Stomach (tissue), 9 donors: Measurements from ENCODE around the gene YOD1. TPM values are rescaled to one million over a fixed set of nuclear protein-coding genes. Genes with fewer than 3 reads are reported as not detected.

Experiments
- DNase-seq, 2 donors: peaks; one replicate each; pipeline versions ENCODE4 v3.0.0 to v3.0.0-alpha.2; 2013 to 2019
- H3K27ac ChIP-seq, 5 donors: fragments of 200-600 bp in 4 of 5; sonication (generic) in 4 of 5; one replicate each; pipeline ENCODE4 v1.5.1; 2013 to 2019; ENCODE audit warnings: mild to moderate bottlenecking in 1 of 5, moderate library complexity in 1 of 5
- H3K27me3 ChIP-seq, 3 donors: fragments of 200-600 bp; sonication (generic); one replicate each; pipeline ENCODE4 v1.5.1; 2017 to 2019; ENCODE audit warnings: mixed run types in 1 of 3
- H3K36me3 ChIP-seq, 4 donors: fragments of 200-600 bp; sonication (generic); 1 replicate in 3 of 4; 2 replicates in 1 of 4; pipeline ENCODE4 v1.5.1; 2016 to 2019
- H3K4me1 ChIP-seq, 4 donors: fragments of 200-600 bp; sonication (generic); one replicate each; pipeline ENCODE4 v1.5.1; 2016 to 2019
- H3K4me3 ChIP-seq, 4 donors: fragments of 200-600 bp; sonication (generic) in 3 of 4; one replicate each; pipeline ENCODE4 v1.5.1; 2016 to 2019; ENCODE audit warnings: mild to moderate bottlenecking in 1 of 4
- H3K9me3 ChIP-seq, 4 donors: fragments of 200-600 bp; sonication (generic); one replicate each; pipeline ENCODE4 v1.5.1; 2016 to 2019
- EP300 ChIP-seq: sonication (generic); formaldehyde crosslinking; IDR thresholded peaks from one replicate; pipeline ENCODE4 v1.6.1; 2017; ENCODE audit warnings: antibody characterized with exemption
- POLR2A ChIP-seq, 4 donors: fragments of 450-650 bp; IDR thresholded peaks; one replicate each; pipeline ENCODE4 v1.6.1; 2016; ENCODE audit warnings: antibody characterized with exemption in 4 of 4, control low read depth in 2 of 4, mild to moderate bottlenecking in 1 of 4, moderate library complexity in 1 of 4
- POLR2AphosphoS5 ChIP-seq, 3 donors: sonication (generic); formaldehyde crosslinking; IDR thresholded peaks; one replicate each; pipeline ENCODE4 v1.6.1; 2016; ENCODE audit warnings: antibody characterized with exemption in 3 of 3
- WGBS, 5 donors: extraction: QIAGEN DNeasy Blood & Tissue Kit in 3 of 5; methylation state at CpG; one replicate each; pipeline versions ENCODE4 v1.1.5 to v1.1.7; 2013 to 2018; 5-methylcytosine and 5-hydroxymethylcytosine counted together
- intact Hi-C: fragments of 100-400 bp; cut with DNase I; formaldehyde crosslinking; loops from one replicate; pipeline ENCODE4 v1.15.1; 2023; ENCODE audit warnings: low total_unique reads
- polyA plus RNA-seq, 3 donors: library from polyadenylated mRNA; stranded (reverse); fragments of 200-250 nt; gene quantifications; one replicate each; pipeline ENCODE4 v1.2.3, GENCODE V29; 2013
- total RNA-seq, 5 donors: library from RNA; depleted of rRNA; stranded (reverse); fragments of >200 nt; gene quantifications; one replicate each; pipeline versions ENCODE4 v1.1.0 to v1.2.3, GENCODE V29; 2014 to 2016
- TF ChIP-seq, protein P1 (sequence below), 7 experiments: fragments of 450-650 bp in 4 of 7; fragments of 200-600 bp in 3 of 7; sonication (generic) in 3 of 7; IDR thresholded peaks; one replicate each; pipeline ENCODE4 v1.5.1; 2016 to 2019; ENCODE audit warnings: antibody characterized with exemption in 7 of 7, control low read depth in 2 of 7, mild to moderate bottlenecking in 1 of 7
- donor health status: healthy with polysubstance abuse.
- donor health status: Bipolar disorder and iron deficiency.
- donor health status: healthy.

YOD1 gene
- total and polyA plus RNA-seq, 8 donors, result 1.5 to 47.9 (median 4.8) TPM

DNA sequence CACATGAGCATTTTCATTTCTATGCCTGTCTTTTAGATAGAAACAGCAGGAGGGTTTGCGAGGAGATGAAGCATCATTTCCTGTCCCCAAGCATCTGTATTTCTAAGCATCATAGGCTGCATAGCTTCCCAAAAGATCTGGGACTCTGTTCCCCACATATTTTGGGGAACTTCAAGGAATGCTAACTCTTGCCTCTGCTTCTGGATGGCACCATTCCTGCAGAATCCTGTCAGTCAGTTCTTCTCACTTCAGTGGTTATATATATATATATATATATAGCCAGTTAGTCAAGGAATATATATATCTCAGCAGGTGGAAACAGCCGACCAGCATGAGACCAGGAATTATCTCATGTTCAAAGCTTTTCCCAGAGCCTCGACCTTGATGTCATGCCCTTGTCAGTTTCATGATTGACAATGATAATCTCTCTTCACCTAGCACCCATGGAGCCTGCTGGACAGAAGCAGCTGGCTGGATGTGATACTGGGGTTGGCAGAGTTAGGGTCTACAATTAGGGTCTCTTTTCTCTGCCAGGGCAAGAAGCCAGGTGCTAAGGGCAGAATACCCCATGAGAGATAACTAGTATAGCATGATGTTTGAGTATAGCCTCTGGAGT, 4.5 kb upstream of the YOD1 start:
- Histone ChIP-seq H3K9me3 (no peaks in the 10 kb centered on the region), H3K36me3 (peaks cover 0 to 14% (median 11%) of the 10 kb centered on the region in 4 donors), H3K4me1 (peaks cover 24 to 59% (median 36%) of the 10 kb centered on the region in 4 donors), H3K4me3 (no peak overlapping the region), H3K27me3 (no peaks in the 10 kb centered on the region), H3K27ac (peak overlapping the region in 4 of 5 donors; percentile 68 to 97 (median 94))
- WGBS, 5 donors, result 60 to 66% (median 63%) methylated on average over 3 of the region's 3 CpGs
- DNase-seq, result no peak
- TF ChIP-seq POLR2A (IDR thresholded peaks at IDR 0.05) (no peak), EP300 (no peak), POLR2AphosphoS5 (IDR thresholded peaks at IDR 0.05) (no peak)
- TF ChIP-seq, protein P1, sequence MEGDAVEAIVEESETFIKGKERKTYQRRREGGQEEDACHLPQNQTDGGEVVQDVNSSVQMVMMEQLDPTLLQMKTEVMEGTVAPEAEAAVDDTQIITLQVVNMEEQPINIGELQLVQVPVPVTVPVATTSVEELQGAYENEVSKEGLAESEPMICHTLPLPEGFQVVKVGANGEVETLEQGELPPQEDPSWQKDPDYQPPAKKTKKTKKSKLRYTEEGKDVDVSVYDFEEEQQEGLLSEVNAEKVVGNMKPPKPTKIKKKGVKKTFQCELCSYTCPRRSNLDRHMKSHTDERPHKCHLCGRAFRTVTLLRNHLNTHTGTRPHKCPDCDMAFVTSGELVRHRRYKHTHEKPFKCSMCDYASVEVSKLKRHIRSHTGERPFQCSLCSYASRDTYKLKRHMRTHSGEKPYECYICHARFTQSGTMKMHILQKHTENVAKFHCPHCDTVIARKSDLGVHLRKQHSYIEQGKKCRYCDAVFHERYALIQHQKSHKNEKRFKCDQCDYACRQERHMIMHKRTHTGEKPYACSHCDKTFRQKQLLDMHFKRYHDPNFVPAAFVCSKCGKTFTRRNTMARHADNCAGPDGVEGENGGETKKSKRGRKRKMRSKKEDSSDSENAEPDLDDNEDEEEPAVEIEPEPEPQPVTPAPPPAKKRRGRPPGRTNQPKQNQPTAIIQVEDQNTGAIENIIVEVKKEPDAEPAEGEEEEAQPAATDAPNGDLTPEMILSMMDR (IDR thresholded peaks at IDR 0.05), result no peak
- intact Hi-C loops, result no loop called here

DNA sequence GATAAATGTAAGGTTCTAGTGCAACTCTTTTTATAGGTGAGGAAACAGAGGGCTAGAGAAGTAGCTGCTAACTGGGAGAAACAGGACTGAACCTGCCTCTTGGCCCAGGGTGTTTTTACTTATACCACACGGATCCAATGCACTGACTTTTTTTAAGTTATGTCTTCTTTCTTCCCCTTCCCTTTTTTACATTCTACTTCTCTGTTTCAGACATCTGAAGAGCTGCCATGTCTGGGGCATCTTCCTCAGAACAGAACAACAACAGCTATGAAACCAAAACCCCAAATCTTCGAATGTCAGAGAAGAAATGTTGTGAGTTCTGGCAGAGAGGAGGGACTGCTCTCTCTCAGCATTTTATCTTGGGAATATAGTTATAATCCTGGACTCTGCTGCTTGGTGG, 3.5 kb upstream of the YOD1 start:
- TF ChIP-seq POLR2AphosphoS5 (IDR thresholded peaks at IDR 0.05) (no peak), EP300 (no peak), POLR2A (IDR thresholded peaks at IDR 0.05) (no peak)
- TF ChIP-seq, protein P1 (IDR thresholded peaks at IDR 0.05), result no peak
- WGBS, 5 donors, result 39 to 50% (median 44%) methylated on average over 2 of the region's 2 CpGs
- Histone ChIP-seq H3K9me3 (no peaks in the 10 kb centered on the region), H3K36me3 (peaks cover 0 to 5% (median 3%) of the 10 kb centered on the region in 4 donors), H3K27me3 (no peaks in the 10 kb centered on the region), H3K4me1 (peaks cover 22 to 58% (median 34%) of the 10 kb centered on the region in 4 donors), H3K27ac (peak overlapping the region in 4 of 5 donors; percentile 91 to 97 (median 96)), H3K4me3 (peak overlapping the region in 2 of 4 donors; percentile 58 to 61)
- intact Hi-C loops, result no loop called here
- no peak for DNase-seq

DNA sequence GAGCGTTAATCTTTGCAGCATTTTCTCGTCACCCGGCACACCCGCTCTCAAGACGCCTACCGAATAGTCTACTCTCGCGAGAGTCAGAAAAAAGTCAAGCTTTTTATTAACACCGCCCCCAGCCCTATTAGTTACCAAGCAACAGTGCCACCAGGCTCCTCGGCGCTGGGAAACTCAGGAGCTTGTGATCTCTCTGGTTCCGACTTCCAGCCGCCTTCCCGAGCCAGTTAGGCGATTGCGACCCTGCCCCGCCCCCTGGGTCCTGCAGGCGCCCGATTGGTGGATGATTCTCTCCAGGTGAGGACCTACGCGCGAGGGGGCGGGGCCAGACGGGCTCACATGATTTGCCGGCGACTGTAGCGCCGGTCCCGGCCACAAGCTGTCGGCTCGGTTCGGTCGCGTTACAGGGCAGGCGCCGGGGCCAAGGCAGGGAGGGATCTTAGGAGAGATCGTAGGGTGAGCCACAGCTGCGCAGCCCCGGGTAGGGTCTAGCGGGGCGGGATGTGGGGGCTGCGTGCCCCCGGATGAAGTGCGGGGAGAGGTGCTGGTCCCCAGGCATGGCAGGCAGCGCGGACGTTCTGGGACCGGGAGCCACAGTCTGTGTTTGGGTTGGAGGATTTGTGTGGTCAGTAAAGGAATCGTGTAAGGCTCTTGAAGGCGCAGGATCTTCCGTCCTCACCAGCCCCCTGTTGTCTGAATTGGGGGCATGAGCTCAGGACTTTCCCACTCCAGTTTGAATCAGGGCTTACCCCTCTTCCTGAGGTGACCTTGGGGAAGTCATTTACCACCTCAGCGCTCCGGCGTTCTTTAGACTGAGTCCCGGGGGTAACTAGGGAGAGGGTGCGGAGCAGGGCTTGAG, 2.1 kb upstream of the YOD1 start, which contains the start of gene PFKFB2:
TSS of gene PFKFB2 (plus strand) at position 365 of the 859 bp plus-strand sequence. CDS start 1,443 bp downstream, outside the sequence.
- no peaks in the 10 kb centered on the region for H3K27me3 ChIP-seq
- H3K9me3 ChIP-seq, result no peaks in the 10 kb centered on the region
- peak; percentile 99 to 100 for DNase-seq
- peaks cover 12 to 19% (median 16%) of the 10 kb centered on the region in 4 donors for H3K36me3 ChIP-seq
- peak within 1 kb of the TSS; percentile 58 to 69 (median 62) for H3K4me3 ChIP-seq
- intact Hi-C loops, result no loop called here
- peaks cover 29 to 66% (median 42%) of the 10 kb centered on the region in 4 donors for H3K4me1 ChIP-seq
- TF ChIP-seq POLR2A (IDR thresholded peaks at IDR 0.05) (peak in 2 of 4 donors; percentile 85 to 97), POLR2AphosphoS5 (IDR thresholded peaks at IDR 0.05) (peak; percentile 82 to 98 (median 97)), EP300 (no peak)
- TF ChIP-seq, protein P1 (IDR thresholded peaks at IDR 0.05), result peak in 5 of 7 experiments; percentile 18 to 48 (median 37)
- WGBS, 5 donors, result 2 to 3% (median 2%) methylated on average over 54 to 56 of the region's 56 CpGs
- peak within 1 kb of the TSS; percentile 86 to 97 (median 96) for H3K27ac ChIP-seq

DNA sequence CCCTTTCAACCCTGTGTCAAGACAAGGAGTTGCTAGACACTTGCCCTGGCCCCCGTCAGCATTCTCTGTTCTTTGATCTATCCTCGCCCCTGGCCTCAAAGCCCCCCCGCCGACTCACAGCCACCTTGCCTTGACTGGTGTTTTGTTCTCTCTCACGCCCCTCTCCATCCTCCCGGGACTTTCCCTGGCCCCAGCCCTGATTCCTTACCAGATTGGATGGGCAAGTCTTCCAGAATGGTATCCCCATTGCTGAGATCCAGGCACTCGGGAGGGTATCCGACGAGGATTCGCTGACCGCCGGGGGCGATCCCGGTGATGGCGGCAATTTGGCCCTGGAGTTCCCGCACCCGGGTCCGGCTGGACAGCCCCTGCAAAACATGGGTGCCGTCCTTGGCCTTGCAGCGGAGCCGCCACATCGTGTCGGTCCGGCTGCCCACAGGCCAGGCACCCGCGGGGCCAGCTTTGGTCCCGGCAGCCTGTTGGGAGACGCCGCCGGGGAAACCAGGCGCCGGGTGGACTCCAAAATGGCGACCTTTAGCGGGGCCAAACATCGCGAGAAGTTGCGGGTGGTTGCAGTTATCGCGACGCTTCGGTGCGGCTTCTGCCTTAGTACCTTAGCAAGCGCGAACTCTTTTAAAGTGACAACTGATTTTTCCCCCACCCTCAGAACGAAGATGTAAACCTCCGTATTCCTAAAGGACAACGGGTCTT, 373 bp downstream of the YOD1 start:
- Histone ChIP-seq H3K27me3 (no peaks in the 10 kb centered on the region), H3K9me3 (no peaks in the 10 kb centered on the region), H3K27ac (peak overlapping the region; percentile 91 to 97 (median 96)), H3K4me1 (peaks cover 35 to 84% (median 66%) of the 10 kb centered on the region in 4 donors), H3K4me3 (peak overlapping the region; percentile 77 to 91 (median 82)), H3K36me3 (peaks cover 13 to 21% (median 20%) of the 10 kb centered on the region in 4 donors)
- intact Hi-C loops, result no loop called here
- TF ChIP-seq, protein P1 (IDR thresholded peaks at IDR 0.05), result no peak
- TF ChIP-seq POLR2A (IDR thresholded peaks at IDR 0.05) (no peak), POLR2AphosphoS5 (IDR thresholded peaks at IDR 0.05) (peak in 1 of 3 donors; percentile 69), EP300 (no peak)
- 0 to 1% (median 1%) methylated on average over 26 to 47 of the region's 47 CpGs for WGBS, 5 donors
- DNase-seq, result peak; percentile 95 to 98
